Natural killer cell (primary cell): ENCODE results near the gene CEP78. TPM values are rescaled to one million over a fixed set of nuclear protein-coding genes. Genes with fewer than 3 reads are reported as not detected.

ENCODE experiments used
- ATAC-seq, 3 donors: fragments of 150-1000 bp in 2 of 3; fragments of 200-7000 bp in 1 of 3; cut with Tn5 transposase; 1 replicate in 1 of 3; 2 replicates in 2 of 3; pipeline ENCODE4 v1.10.0; 2021; ENCODE audit warnings: mild to moderate bottlenecking in 2 of 3, moderate library complexity in 2 of 3
- DNase-seq, 2 donors: peaks; one replicate each; pipeline versions ENCODE4 v3.0.0 to v3.0.0-alpha.2; 2013 to 2021; ENCODE audit warnings: mixed read lengths in 1 of 2
- H3K27ac ChIP-seq: one replicate; pipeline ENCODE4 v1.5.1; 2013; ENCODE audit warnings: mild to moderate bottlenecking, low read length
- H3K27me3 ChIP-seq: one replicate; pipeline ENCODE4 v1.6.1; 2013; ENCODE audit warnings: low read length; ENCODE audit not compliant: control insufficient read depth, insufficient read depth
- H3K36me3 ChIP-seq: one replicate; pipeline ENCODE4 v1.6.1; 2013; ENCODE audit warnings: low read length; ENCODE audit not compliant: control insufficient read depth, insufficient read depth
- H3K4me1 ChIP-seq: one replicate; pipeline ENCODE4 v1.6.1; 2013; ENCODE audit warnings: low read length; ENCODE audit not compliant: control insufficient read depth, insufficient read depth
- H3K4me3 ChIP-seq: one replicate; pipeline ENCODE4 v1.5.1; 2013; ENCODE audit warnings: low read length
- H3K9me3 ChIP-seq: one replicate; pipeline ENCODE4 v1.6.1; 2013; ENCODE audit warnings: low read length; ENCODE audit not compliant: control insufficient read depth, insufficient read depth
- H3K27ac Mint-ChIP-seq, 2 donors: one replicate each; pipeline ENCODE4 v1.8.0; 2022; ENCODE audit warnings: mild to moderate bottlenecking in 2 of 2, mixed read lengths in 2 of 2, moderate library complexity in 1 of 2
- H3K27me3 Mint-ChIP-seq, 2 donors: one replicate each; pipeline ENCODE4 v1.8.0; 2022; ENCODE audit warnings: low read depth in 2 of 2, mixed read lengths in 2 of 2
- H3K36me3 Mint-ChIP-seq: one replicate; pipeline ENCODE4 v1.8.0; 2022; ENCODE audit warnings: mixed read lengths
- H3K4me1 Mint-ChIP-seq, 2 donors: one replicate each; pipeline ENCODE4 v1.8.0; 2022; ENCODE audit warnings: mixed read lengths in 2 of 2
- H3K4me3 Mint-ChIP-seq: one replicate; pipeline ENCODE4 v1.8.0; 2022; ENCODE audit warnings: mild to moderate bottlenecking, moderate library complexity, mixed read lengths
- H3K9me3 Mint-ChIP-seq, 2 donors: one replicate each; pipeline ENCODE4 v1.8.0; 2022; ENCODE audit warnings: mixed read lengths in 2 of 2
- whole genome bisulfite sequencing: methylation state at CpG from one replicate; pipeline ENCODE4 v1.1.7; 2013; ENCODE audit warnings: missing lambda C conversion rate; ENCODE audit not compliant: insufficient coverage; 5-methylcytosine and 5-hydroxymethylcytosine counted together
- intact Hi-C: fragments of 100-400 bp; cut with micrococcal nuclease; formaldehyde crosslinking; loops from one replicate; pipeline ENCODE4 v1.14.2; 2022
- total RNA-seq, 4 donors: library from RNA; stranded (reverse); fragments of 120-200 nt in 1 of 4; gene quantifications; one replicate each; pipeline versions ENCODE4 v1.2.3 to v1.2.4, GENCODE V29; 2013 to 2022
- TF ChIP-seq, protein P1 (sequence below): fragments of 200-600 bp; IDR thresholded peaks from one replicate; pipeline ENCODE4 v1.8.0; 2022; ENCODE audit warnings: antibody characterized with exemption

Gene CEP78
- total RNA-seq, 3 donors from 2014 or later (not counting 1 experiment from before 2014, with no cell fraction given), result 204 to 304 (median 253) TPM

DNA sequence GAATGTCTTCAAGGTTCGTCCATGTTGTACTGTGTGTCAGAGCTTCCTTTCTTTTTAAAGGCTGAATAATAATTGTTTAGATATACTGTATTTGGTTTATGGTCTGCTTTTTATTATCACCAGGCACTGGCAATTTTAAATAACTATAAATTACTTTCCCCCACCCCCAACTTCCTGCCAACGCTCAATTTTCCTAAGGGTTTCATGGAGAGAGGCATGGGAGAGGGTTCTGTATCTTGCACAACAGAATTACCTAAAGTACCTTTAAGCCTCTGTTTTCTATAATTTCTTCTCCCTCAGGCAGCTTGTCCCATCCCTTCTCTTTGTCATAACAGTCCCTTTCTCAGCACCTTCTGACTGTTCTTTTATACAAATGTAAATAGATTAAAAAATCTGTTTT, 71.5 kb downstream of the CEP78 start:
- H3K4me3 Mint-ChIP-seq, result no peak overlapping the region
- Histone ChIP-seq H3K27me3 (no peaks in the 10 kb centered on the region), H3K36me3 (no peaks in the 10 kb centered on the region), H3K9me3 (no peaks in the 10 kb centered on the region), H3K4me3 (no peak overlapping the region), H3K27ac (no peak overlapping the region), H3K4me1 (no peaks in the 10 kb centered on the region)
- no peak overlapping the region for H3K27ac Mint-ChIP-seq
- H3K4me1 Mint-ChIP-seq, result peaks cover 3 to 6% of the 10 kb centered on the region in 2 donors
- intact Hi-C loops, result no loop called here
- 78% methylated on average over 1 of the region's 2 CpGs for WGBS
- DNase-seq (no peak), ATAC-seq (no peak)
- TF ChIP-seq, protein P1, sequence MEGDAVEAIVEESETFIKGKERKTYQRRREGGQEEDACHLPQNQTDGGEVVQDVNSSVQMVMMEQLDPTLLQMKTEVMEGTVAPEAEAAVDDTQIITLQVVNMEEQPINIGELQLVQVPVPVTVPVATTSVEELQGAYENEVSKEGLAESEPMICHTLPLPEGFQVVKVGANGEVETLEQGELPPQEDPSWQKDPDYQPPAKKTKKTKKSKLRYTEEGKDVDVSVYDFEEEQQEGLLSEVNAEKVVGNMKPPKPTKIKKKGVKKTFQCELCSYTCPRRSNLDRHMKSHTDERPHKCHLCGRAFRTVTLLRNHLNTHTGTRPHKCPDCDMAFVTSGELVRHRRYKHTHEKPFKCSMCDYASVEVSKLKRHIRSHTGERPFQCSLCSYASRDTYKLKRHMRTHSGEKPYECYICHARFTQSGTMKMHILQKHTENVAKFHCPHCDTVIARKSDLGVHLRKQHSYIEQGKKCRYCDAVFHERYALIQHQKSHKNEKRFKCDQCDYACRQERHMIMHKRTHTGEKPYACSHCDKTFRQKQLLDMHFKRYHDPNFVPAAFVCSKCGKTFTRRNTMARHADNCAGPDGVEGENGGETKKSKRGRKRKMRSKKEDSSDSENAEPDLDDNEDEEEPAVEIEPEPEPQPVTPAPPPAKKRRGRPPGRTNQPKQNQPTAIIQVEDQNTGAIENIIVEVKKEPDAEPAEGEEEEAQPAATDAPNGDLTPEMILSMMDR, result no peak
- peaks cover 8% of the 10 kb centered on the region for H3K36me3 Mint-ChIP-seq
- H3K9me3 Mint-ChIP-seq, result no peaks in the 10 kb centered on the region
- no peaks in the 10 kb centered on the region for H3K27me3 Mint-ChIP-seq

DNA sequence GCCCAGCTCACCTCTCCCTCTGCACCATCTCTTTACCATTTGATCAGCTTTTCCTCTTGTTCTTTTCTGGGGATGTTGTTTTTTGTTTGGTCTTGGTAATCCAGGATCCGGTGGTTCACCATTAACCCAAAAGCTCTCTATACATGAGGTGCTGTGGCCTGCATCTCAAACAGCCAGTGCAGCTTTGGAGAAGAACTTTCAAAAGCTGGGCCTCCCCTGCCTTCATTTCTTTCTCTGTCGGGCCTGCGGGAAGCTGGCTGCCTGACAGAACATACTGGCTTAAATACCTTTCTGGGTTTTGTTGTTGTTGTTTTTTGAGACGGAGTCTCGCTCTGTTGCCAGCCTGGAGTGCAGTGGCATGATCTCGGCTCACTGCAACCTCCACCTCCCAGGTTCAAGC, 73.2 kb downstream of the CEP78 start:
- Mint-ChIP-seq H3K36me3 (peaks cover 8% of the 10 kb centered on the region), H3K27ac (no peak overlapping the region), H3K4me1 (peaks cover 3 to 6% of the 10 kb centered on the region in 2 donors), H3K9me3 (no peaks in the 10 kb centered on the region), H3K27me3 (no peaks in the 10 kb centered on the region), H3K4me3 (no peak overlapping the region)
- 94% methylated on average over 2 of the region's 6 CpGs for WGBS
- Histone ChIP-seq H3K27ac (no peak overlapping the region), H3K27me3 (no peaks in the 10 kb centered on the region), H3K4me1 (no peaks in the 10 kb centered on the region), H3K4me3 (no peak overlapping the region), H3K36me3 (no peaks in the 10 kb centered on the region), H3K9me3 (no peaks in the 10 kb centered on the region)
- no peak for DNase-seq
- TF ChIP-seq, protein P1, result no peak
- intact Hi-C loops, result no loop called here
- ATAC-seq, result no peak

DNA sequence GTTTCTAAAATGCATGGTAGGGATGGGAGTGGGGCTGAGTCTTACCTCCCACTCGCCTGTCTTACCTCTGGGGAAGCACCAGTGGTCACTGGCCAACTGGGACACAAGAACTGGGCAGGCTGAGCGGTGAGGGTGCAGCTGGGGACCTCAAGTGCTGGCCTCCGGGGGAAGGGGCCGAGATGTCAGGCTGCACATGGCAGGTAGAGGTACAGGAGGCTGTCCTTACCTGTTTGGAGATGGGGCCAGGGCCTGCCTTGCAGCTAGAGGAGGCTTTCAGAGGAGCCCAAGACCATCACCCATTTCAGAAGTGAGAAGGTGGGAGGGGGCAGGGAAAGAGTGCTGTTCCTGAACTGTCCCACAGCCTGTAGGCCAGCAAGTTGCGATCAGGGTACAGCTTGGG, 75.2 kb downstream of the CEP78 start:
- Histone ChIP-seq H3K4me1 (no peaks in the 10 kb centered on the region), H3K27me3 (no peaks in the 10 kb centered on the region), H3K27ac (no peak overlapping the region), H3K9me3 (no peaks in the 10 kb centered on the region), H3K4me3 (no peak overlapping the region), H3K36me3 (no peaks in the 10 kb centered on the region)
- Mint-ChIP-seq H3K27me3 (no peaks in the 10 kb centered on the region), H3K4me1 (peaks cover 3 to 6% of the 10 kb centered on the region in 2 donors), H3K27ac (no peak overlapping the region), H3K36me3 (peaks cover 8% of the 10 kb centered on the region), H3K4me3 (no peak overlapping the region), H3K9me3 (no peaks in the 10 kb centered on the region)
- intact Hi-C loops, result no loop called here
- no peak for ATAC-seq
- DNase-seq, result no peak
- WGBS, result 93% methylated on average over 5 of the region's 5 CpGs
- TF ChIP-seq, protein P1, result no peak

DNA sequence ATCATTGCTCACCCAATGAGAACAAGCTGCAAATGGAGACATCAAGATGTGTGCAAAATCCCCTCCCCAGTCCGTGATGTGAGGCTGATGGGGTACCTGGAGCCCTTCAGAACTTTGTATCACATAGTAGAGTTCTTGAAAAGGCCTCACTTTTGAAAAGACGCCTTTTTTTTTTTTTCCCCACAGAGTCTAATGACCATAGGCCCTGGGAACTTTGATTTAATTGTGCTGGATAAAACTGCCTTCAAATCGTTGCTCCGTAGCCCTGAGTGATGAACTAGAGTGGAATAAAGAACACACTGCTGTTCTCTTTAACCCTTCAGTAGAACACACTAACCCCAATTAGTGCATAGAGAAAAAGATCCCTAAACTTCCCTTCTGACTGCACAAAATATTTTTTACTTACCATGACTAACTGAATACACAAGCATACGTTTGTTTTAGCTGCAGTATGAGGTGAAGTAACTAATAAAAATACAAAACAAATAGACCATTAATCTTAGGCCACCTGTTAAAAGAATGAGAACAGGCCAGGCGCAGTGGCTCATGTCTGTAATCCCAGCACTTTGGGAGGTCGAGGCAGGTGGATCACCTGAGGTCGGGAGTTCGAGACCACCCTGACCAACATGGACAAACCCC, 76.1 kb downstream of the CEP78 start:
- TF ChIP-seq, protein P1, result no peak
- Mint-ChIP-seq H3K27me3 (no peaks in the 10 kb centered on the region), H3K4me3 (no peak overlapping the region), H3K27ac (no peak overlapping the region), H3K36me3 (peaks cover 8% of the 10 kb centered on the region), H3K4me1 (peaks cover 3 to 6% of the 10 kb centered on the region in 2 donors), H3K9me3 (no peaks in the 10 kb centered on the region)
- Histone ChIP-seq H3K9me3 (no peaks in the 10 kb centered on the region), H3K36me3 (no peaks in the 10 kb centered on the region), H3K4me1 (no peaks in the 10 kb centered on the region), H3K27me3 (no peaks in the 10 kb centered on the region), H3K27ac (no peak overlapping the region), H3K4me3 (no peak overlapping the region)
- no peak for DNase-seq
- WGBS, result 97% methylated on average over 8 of the region's 9 CpGs
- ATAC-seq, result no peak
- intact Hi-C loops, result no loop called here
